NT2/D1 (cell line): Measurements from ENCODE around the gene SNTA1.

Experiments
- DNase-seq: peaks from one replicate; pipeline ENCODE4 v3.0.0-alpha.2; 2011; ENCODE audit warnings: low read depth, low spot score
- H3K27me3 ChIP-seq: 2 replicates; pipeline ENCODE4 v1.6.0; 2011; ENCODE audit warnings: mild to moderate bottlenecking; ENCODE audit not compliant: insufficient read length, insufficient read depth
- H3K36me3 ChIP-seq: 2 replicates; pipeline ENCODE4 v1.6.1; 2011; ENCODE audit warnings: mild to moderate bottlenecking, low read length, mixed read lengths; ENCODE audit not compliant: insufficient read depth, insufficient read length
- H3K4me1 ChIP-seq: 2 replicates; pipeline ENCODE4 v1.5.1; 2011; ENCODE audit not compliant: insufficient read depth, insufficient read length
- H3K4me3 ChIP-seq: 2 replicates; pipeline ENCODE4 v1.5.1; 2011; ENCODE audit warnings: low read depth; ENCODE audit not compliant: insufficient read length
- H3K9ac ChIP-seq: 2 replicates; pipeline ENCODE4 v1.6.0; 2011; ENCODE audit warnings: low read depth; ENCODE audit not compliant: insufficient read length
- H3K9me3 ChIP-seq: 2 replicates; pipeline ENCODE4 v1.5.1; 2011; ENCODE audit warnings: mild to moderate bottlenecking, low read length; ENCODE audit not compliant: insufficient read depth
- SUZ12 ChIP-seq: IDR thresholded peaks from 2 replicates; pipeline ENCODE4 v1.6.1; 2011; ENCODE audit not compliant: insufficient read length, insufficient read depth; ENCODE audit errors: extremely low read depth
- YY1 ChIP-seq: IDR thresholded peaks from 2 replicates; pipeline ENCODE4 v1.6.1; 2011; ENCODE audit not compliant: insufficient read length, insufficient read depth
- ZNF274 ChIP-seq: IDR thresholded peaks from 2 replicates; pipeline ENCODE4 v1.6.1; 2011; ENCODE audit warnings: mild to moderate bottlenecking, low read depth, low read length

SNTA1 gene

DNA sequence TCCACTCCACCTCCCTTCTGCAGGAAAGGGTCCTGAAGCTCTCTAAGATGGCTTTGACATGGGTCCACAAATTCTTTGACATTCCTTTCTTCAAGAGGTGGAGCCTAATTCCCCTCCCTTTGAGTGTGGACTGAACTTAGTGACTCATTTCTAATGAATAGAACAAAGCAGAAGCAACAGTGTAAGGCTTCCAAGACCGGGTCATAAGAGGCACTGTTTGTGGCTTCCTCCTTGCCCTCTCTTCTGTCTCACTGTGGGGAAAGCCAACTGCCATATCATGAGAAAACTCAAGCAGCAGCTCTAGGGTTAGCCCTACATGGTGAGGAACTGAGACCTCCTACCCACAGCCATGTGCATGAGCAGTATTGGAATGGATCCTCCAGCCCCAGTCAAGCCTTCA lies 36.3 kb downstream of the SNTA1 start:
- DNase-seq: no peak
- TF ChIP-seq YY1 (no peak), SUZ12 (no peak), ZNF274 (no peak)
- H3K4me1 ChIP-seq: peaks cover 9% of the 10 kb centered on the region

DNA sequence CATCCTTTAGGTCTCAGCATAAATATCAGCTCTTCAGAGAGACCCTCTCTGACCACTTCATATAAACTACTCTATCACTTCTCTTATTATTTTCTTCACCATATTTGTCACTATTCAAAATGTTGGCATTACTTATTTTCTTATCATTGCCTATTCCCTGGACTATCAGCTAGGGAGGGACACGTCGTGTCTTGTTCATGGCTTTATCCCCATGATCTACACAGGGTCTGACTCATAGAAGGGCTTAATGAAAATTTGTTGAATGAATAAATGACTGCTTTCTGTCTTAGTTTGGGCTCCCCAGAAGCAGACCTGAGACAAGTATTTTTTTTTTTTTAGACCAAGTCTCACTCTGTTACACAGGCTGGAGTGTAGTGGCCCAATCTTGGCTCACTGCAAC lies 39.3 kb downstream of the SNTA1 start:
- TF ChIP-seq ZNF274: no peak
- no peak for TF ChIP-seq YY1
- TF ChIP-seq SUZ12: no peak
- peaks cover 5% of the 10 kb centered on the region; the same call in 1 of the 2 replicates for H3K9me3 ChIP-seq
- H3K36me3 ChIP-seq: peaks cover 16% of the 10 kb centered on the region
- H3K4me3 ChIP-seq: no peak overlapping the region
- DNase-seq: no peak
- no peak overlapping the region for H3K9ac ChIP-seq
- peaks cover 13% of the 10 kb centered on the region for H3K4me1 ChIP-seq
- no peaks in the 10 kb centered on the region for H3K27me3 ChIP-seq

More for the DNA sequence above, 36.3 kb downstream of the SNTA1 start:
- H3K27me3 ChIP-seq: no peaks in the 10 kb centered on the region
- no peak overlapping the region for H3K9ac ChIP-seq
- H3K4me3 ChIP-seq: no peak overlapping the region
- peaks cover 5% of the 10 kb centered on the region; the same call in 1 of the 2 replicates for H3K9me3 ChIP-seq
- H3K36me3 ChIP-seq: peaks cover 21% of the 10 kb centered on the region

DNA sequence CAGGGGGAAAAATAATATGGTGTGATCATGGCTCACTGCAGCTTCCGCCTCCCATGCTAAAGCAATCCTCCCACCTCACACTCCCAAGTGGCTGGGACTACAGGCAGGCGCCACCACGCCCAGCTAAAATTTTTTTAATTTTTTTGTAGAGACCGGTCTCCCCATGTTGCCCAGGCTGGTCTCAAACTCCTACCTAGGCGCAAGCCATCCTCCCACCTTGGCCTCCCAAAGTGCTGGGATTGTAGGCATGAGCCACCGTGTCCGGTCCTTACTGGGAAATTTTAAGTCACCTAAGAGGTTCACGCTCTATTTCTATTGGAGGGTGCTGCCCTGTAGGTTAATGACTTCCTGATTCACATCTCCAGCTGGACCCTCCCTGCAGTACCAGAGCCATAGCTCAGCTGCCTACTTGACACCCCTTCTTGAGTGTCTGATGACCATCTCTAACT lies 41.6 kb downstream of the SNTA1 start:
- H3K4me3 ChIP-seq: peak overlapping the region; percentile 96
- peak overlapping the region; percentile 54 for H3K9ac ChIP-seq
- TF ChIP-seq ZNF274 (no peak), SUZ12 (no peak), YY1 (no peak)
- H3K27me3 ChIP-seq: no peaks in the 10 kb centered on the region
- H3K36me3 ChIP-seq: peaks cover 14% of the 10 kb centered on the region
- H3K4me1 ChIP-seq: peaks cover 3% of the 10 kb centered on the region
- no peaks in the 10 kb centered on the region for H3K9me3 ChIP-seq
- no peak for DNase-seq

DNA sequence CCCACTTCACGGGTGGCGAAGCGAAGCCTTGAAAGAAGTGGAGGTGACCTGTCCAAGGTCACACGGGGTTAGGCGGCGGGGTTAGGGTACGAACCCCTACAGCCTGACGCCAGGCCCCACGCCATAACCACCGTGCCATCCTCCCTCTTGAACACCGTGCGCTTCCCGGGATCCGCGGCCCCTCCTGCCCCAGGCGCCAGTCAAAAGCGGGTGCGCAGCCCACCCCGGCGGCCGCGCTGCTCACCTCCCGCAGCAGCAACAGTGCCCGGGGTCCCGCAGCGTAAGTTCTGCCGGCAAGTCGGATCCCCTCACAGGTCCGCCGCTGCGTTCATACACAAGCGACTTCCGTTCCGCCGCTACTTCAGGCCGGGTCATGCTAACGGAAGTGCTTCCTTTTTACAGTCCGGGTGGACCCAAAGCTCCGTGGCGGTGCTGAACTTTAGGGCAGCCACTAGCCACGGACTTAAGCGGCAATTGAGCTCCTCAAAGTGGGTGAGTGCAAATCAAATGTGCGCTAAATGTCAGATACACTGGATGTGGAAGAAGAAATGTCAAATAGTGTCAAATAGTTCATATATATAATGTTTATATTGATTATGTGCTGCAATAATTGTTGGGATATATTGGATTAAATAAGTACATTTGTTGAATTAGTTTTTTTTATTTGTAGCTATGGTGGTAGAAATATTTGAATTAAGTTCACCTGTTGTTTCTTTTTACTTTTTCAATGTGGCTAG lies 42.2 kb downstream of the SNTA1 start, which contains the start of gene CDK5RAP1:
Gene CDK5RAP1 (minus strand): TSS at position 336 of the 737 bp plus-strand sequence. CDS start 4,455 bp downstream, outside the sequence.
- Histone ChIP-seq H3K9ac (peak within 1 kb of the TSS; percentile 95), H3K4me1 (peaks cover 3% of the 10 kb centered on the region), H3K9me3 (no peaks in the 10 kb centered on the region), H3K36me3 (peaks cover 20% of the 10 kb centered on the region), H3K27me3 (no peaks in the 10 kb centered on the region), H3K4me3 (peak within 1 kb of the TSS; percentile 96)
- no peak for TF ChIP-seq SUZ12
- no peak for TF ChIP-seq ZNF274
- no peak for TF ChIP-seq YY1
- peak; percentile 78 for DNase-seq

DNA sequence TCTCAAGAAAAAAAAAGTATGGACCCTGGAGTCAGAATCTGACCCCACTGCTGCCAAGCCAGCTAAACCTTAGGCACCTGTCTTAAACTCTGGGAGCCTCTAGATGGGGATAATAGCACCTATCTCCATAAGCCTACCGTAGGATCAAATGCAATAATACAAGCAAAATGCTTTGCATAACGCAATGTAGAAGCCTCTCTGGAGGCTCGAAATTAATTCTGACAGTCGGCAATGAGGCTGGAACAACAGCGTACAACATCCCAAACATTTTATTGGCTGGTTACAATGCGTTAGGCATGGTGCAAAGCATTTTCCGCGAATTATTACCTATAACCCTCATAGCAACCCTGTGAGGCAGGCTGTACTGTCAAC lies 42.8 kb downstream of the SNTA1 start:
- TF ChIP-seq SUZ12 (no peak), ZNF274 (no peak), YY1 (no peak)
- Histone ChIP-seq H3K4me3 (peak overlapping the region; percentile 96), H3K27me3 (no peaks in the 10 kb centered on the region), H3K4me1 (peaks cover 3% of the 10 kb centered on the region), H3K9me3 (no peaks in the 10 kb centered on the region), H3K36me3 (peaks cover 21% of the 10 kb centered on the region), H3K9ac (peak overlapping the region; percentile 95)
- no peak for DNase-seq

DNA sequence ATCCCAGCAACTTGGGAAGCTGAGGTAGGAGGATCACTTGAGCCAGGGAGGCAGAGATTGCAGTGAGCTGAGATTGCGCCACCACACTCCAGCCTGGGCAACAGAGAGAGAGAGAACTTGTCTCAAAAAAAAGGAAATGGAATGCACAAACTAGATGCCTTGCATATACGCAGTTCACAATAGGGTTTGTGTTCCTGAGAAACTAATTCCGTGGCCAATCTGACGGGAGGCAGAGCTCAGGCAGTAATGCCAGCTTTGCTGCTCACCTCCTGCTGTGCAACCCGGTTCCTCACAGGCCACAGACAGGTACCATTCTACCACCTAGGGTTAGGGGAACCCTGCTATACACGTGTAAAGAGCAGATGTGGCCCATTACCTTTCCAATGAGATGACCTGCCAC lies 43.6 kb downstream of the SNTA1 start:
- DNase-seq: no peak
- Histone ChIP-seq H3K4me1 (peaks cover 3% of the 10 kb centered on the region), H3K9me3 (no peaks in the 10 kb centered on the region), H3K27me3 (no peaks in the 10 kb centered on the region), H3K9ac (no peak overlapping the region), H3K4me3 (no peak overlapping the region), H3K36me3 (peaks cover 19% of the 10 kb centered on the region)
- TF ChIP-seq YY1 (no peak), SUZ12 (no peak)

DNA sequence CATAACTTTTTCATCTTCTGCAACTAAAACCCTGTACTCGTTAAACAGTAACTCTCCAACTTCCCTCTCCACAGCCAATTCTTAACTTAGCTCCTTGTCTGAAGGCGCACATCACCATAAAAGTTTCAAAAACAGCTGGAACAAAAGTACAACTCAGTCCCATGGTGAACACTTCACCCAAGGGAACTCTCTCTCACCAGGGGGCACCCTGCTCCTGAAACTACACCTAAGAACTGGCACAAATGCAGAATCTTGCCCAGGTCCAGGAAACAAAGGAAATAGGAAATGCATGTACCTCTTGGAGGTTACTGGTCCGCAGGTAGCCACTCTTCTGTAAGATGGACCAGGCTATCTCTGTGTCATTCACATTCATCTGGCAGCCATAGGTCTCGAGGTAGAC lies 48.8 kb downstream of the SNTA1 start:
- Histone ChIP-seq H3K4me1 (no peaks in the 10 kb centered on the region), H3K9ac (no peak overlapping the region), H3K36me3 (peaks cover 50% of the 10 kb centered on the region), H3K9me3 (peaks cover 7% of the 10 kb centered on the region; the same call in 1 of the 2 replicates), H3K27me3 (no peaks in the 10 kb centered on the region), H3K4me3 (no peak overlapping the region)
- TF ChIP-seq ZNF274 (no peak), YY1 (no peak), SUZ12 (no peak)
- DNase-seq: no peak
